ENCODE measurements around the gene KCNN4. TPM values are rescaled to one million over a fixed set of nuclear protein-coding genes. Genes with fewer than 3 reads are reported as not detected.

KCNN4 gene
- total RNA-seq, 1 donor from 2014 or later: 0.43 TPM

- DNase-seq (ENCODE audit: low spot score): peak; percentile 92
- intact Hi-C loops (cut with DNase I): no loop called here
These were observed 25.4 kb downstream of the KCNN4 start for GRCh38 chr19:43755256-43755801.

GRCh38 chr19:43754503-43755255, 26.1 kb downstream of the KCNN4 start, which contains the start of gene SMG9:
TSS of gene SMG9 (minus strand) at chr19:43754962. CDS start at chr19:43750741, 4,221 bp downstream.
- intact Hi-C loops (cut with DNase I): no loop called here
- peak; percentile 99 for DNase-seq (ENCODE audit: low spot score)

GRCh38 chr19:43754253-43754502, 26.6 kb downstream of the KCNN4 start:
- intact Hi-C loops (cut with DNase I): no loop called here
- DNase-seq (ENCODE audit: low spot score): no peak

DNA sequence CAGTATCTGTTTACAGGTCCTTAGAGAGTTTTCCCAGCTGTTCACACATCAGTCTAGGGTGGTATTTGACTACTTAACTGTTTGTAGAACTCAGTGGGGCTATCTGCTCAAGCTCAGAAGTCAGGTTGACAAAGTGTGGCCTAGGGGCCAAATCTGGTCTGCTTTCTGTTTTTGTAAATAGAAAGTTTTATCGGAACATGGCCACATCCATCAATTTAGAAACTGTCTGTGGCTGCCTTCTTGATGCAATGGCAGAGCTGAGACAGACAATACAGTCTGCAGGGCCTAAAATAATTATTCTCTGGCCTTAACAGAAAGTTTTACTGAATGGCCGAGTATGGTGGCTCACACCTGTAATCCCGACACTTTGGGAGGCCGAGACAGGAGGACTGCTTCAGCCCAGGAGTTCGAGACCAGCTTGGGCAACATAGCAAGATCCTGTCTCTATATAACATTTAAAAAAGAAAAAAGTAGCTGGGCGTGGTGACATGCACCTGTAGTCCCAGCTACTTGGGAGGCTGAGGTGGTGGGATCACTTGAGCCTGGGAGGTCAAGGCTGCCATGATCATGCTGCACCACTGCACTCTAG, 28.4 kb downstream of the KCNN4 start:
- intact Hi-C loops (cut with DNase I): no loop called here
- DNase-seq (ENCODE audit: low spot score): no peak

DNA sequence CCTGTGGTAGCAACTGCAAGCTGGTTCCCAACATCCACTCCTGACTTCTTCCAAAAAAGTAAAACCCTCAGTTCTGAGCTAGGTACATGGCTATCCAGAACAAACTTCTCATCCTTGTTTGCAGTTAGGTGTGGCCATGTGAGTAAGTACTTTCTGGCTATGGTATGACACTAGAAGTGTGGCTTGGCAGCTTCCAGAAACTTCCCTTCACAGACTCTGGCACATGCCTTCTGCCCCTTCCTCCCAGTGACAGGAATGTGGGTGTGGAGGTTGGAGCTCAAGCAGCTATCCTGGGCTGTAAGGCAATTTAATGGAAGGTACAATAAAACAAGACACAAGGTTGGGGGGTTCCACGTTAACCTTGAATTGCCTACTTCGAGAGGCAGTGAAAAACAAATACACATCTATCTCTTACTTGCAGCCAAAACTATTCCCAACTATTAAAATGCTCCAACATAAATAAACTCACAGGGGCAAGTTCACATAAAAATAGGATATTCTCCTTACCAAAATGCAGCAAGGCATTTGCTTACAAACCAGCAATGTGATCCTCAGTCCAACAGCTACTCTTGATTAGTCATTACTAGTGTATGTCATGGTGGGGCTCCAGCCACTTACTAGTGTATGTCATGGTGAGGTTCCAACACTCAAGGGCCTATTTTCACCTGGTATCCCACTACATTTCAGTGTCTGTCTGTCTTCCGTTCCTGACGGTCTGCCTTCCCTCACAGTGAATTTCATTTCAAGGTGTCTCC, 29.1 kb downstream of the KCNN4 start:
- intact Hi-C loops (cut with DNase I): no loop called here
- no peak for DNase-seq (ENCODE audit: low spot score)

- intact Hi-C loops (cut with DNase I): loop anchor here (10.0 kb wide), 1 partner anchor 75 kb away; the partner anchor contains the start of gene PLAUR
These were observed 30.9 kb downstream of the KCNN4 start for GRCh38 chr19:43749898-43750297.

DNA sequence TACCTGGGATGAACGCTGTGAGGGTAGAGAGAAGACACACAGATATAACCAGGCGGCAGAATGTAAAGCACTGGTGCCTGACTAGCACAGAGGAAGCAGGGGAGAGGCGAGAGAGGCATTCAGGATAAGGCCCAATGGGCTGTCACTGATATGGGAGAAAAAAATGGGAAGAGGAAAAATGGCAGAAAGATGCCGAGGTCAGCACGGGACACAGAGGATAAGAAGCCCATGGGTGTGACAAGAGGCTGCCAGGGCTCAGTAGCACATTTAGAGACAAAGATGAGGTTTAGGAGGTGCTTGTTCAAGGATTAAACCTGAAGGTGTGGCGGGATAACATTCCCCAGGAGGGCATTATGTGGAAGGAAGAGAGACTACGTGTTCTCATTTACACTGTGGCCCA, 31.6 kb downstream of the KCNN4 start:
- intact Hi-C loops (cut with DNase I): loop anchor here (10.0 kb wide), 1 partner anchor 74 kb away; the partner anchor contains the start of gene PLAUR
- DNase-seq (ENCODE audit: low spot score): no peak

More at GRCh38 chr19:43749898-43750297, 30.9 kb downstream of the KCNN4 start:
- no peak for DNase-seq (ENCODE audit: low spot score)

- intact Hi-C loops (cut with DNase I): loop anchor here (10.0 kb wide), 1 partner anchor 74 kb away; the partner anchor contains the start of gene PLAUR
- DNase-seq (ENCODE audit: low spot score): no peak
These were observed 32.1 kb downstream of the KCNN4 start for GRCh38 chr19:43748685-43749084.

- intact Hi-C loops (cut with DNase I): loop anchor here (10.0 kb wide), 1 partner anchor 73 kb away; the partner anchor contains the start of gene PLAUR
- no peak for DNase-seq (ENCODE audit: low spot score)
These were observed 32.6 kb downstream of the KCNN4 start for GRCh38 chr19:43748205-43748594.

DNA sequence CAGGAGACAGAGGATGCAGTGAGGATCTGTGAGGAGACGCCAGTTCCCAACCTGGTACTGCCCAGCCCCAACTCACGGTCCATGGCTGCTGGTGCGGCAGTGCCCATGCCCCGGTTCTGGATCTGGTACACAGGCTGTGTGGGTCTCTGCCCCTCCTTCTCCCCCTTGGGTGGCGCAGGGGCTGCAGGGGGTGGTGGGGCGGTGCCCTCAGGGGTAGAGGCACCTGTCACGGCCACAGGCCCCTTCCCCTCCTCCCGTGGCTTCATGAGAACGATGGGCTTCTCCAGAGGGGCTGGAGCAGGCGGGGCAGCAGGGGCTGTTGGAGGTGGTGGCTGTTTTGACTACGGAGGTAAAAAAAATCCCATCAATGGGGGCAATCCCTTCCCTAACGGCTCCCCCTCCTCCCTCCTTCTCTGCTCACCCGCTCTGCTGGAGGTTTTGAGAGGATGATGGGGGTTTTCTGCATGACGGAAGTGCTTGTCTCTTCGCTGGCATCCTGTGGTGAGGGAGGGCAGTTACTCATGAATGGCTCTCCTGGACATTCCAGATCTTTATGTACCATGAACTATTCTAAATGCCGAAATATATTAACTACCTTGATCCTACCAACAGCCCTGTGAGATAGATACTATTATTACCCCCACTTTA, 33.1 kb downstream of the KCNN4 start:
- no peak for DNase-seq (ENCODE audit: low spot score)
- intact Hi-C loops (cut with DNase I): loop anchor here (10.0 kb wide), 1 partner anchor 73 kb away; the partner anchor contains the start of gene PLAUR

GRCh38 chr19:43743059-43743458, 37.7 kb downstream of the KCNN4 start:
- intact Hi-C loops (cut with DNase I): loop anchor here (10.0 kb wide), 1 partner anchor 68 kb away; the partner anchor contains the start of gene PLAUR
- DNase-seq (ENCODE audit: low spot score): no peak

DNA sequence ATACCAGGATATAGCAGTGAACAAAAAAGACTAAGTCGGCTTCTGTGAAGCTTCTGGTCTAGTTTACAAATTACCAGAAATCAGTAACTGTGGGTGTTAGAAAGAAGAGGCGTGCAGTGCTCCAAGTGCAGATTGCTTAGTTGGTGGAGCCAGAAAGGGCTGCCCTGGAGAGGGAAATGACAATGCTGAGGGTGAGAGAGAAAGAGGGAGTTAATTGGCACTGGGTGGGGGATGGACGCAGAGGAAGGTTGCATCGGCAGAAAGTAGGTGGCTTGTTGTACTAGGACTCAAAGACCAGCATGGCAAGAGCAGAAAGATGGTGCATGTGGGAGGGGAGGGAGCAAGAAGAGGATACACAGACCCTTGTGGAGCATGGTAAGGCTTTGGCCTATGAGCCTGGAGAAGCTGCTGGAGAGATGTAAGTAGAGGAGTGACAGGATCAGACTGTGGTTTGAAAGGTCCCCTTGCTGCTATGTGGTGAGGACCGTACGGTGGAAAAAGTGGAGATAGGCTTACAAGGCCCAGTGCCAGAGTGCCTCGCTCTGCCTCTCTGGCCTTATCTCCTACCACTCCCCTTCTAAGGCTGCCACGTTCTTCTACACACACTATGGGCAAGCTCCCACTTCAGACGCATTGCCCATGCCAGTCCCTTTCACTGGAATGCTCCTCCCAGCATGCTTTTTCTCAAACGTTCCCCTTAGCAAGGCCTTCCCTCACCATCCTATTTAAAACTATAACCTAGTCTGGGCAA, 39.5 kb downstream of the KCNN4 start:
- DNase-seq (ENCODE audit: low spot score): no peak
- intact Hi-C loops (cut with DNase I): loop anchor here (10.0 kb wide), 1 partner anchor 66 kb away; the partner anchor contains the start of gene PLAUR

DNA sequence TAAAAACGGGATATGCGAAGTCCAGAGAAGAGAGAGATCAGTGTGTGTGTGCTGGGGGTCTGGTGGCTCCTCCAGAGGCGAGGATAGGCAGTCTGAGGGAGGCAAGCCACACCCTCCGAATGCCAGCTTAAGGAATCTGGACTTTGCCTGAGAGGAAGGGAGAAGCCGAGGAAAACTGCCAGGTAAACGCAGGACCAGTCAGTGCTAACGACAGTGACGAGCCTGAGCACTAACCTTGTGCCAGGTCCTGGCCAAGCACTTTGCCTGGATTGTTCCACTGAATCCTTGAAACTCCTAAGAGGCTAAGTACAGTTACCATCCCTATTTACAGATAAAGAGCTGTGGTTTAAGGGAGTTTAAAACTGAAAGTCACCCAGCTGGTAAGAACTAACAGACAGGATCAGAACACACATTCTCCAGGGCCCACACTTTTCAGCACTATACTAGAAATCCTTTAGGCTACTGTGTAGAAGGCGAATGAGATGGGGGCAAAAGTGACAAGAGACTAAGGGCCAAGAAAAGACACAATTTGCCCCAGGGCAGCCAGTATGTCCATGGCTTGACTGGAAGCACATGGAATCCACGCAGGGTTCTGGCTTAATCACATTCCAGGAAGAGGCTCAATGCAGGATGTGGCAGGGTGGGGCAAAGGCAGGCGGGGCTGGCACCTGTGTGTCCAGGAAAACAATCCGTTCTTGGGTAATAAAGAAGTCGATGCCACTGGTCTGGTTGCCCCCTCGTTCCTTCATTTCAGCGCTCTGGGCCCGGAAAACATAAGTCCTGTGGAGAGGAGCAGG, 41.1 kb downstream of the KCNN4 start:
- DNase-seq (ENCODE audit: low spot score): no peak
- intact Hi-C loops (cut with DNase I): loop anchor here (10.0 kb wide), 1 partner anchor 65 kb away; the partner anchor contains the start of gene PLAUR

GRCh38 chr19:43738780-43739211, 42.0 kb downstream of the KCNN4 start:
- intact Hi-C loops (cut with DNase I): no loop called here
- no peak for DNase-seq (ENCODE audit: low spot score)

- intact Hi-C loops (cut with DNase I): no loop called here
- no peak for DNase-seq (ENCODE audit: low spot score)
These were observed 44.8 kb downstream of the KCNN4 start for GRCh38 chr19:43735957-43736356.

DNA sequence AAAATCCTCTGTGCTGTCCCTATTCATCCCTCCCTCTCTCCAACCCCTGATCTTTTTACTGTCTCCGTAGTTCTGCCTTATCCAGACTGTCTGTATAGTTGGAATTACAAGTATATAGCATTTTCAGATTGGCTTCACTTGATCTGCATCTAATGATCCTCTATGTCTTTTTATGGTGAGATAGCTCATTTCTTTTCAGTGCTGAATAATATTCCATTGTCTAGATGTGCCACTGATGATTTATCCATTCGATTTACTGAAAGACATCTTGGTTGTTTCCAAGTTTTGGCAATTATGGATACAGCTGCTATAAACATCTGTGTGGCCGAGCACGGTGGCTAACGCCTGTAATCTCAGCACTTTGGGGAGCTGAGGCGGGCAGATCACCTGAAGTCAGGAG, 45.8 kb downstream of the KCNN4 start:
- intact Hi-C loops (cut with DNase I): no loop called here
- DNase-seq (ENCODE audit: low spot score): no peak

DNA sequence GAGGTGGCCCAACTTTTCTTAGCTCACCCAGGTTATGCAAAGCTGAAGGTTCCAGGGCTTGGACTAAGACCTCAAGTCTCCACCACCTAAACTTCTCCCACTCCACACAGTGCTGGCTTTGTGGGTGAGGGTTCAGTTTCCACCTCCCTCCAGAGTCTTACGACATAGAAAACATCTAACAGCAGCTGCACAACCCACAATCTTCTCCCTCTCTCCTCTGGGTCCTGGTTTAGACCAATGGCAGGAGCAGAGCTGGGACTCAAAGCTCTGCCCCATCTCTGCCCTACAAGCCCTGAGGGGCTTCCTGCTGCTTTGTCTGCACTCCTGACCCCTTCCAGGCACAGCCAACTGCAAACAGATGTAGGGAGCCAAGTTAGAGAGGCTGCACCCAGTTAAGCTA, 48.9 kb downstream of the KCNN4 start:
- no peak for DNase-seq (ENCODE audit: low spot score)
- intact Hi-C loops (cut with DNase I): no loop called here

- intact Hi-C loops (cut with DNase I): no loop called here
- no peak for DNase-seq (ENCODE audit: low spot score)
These were observed 49.4 kb downstream of the KCNN4 start for GRCh38 chr19:43731346-43731745.

All from cardiac septum (tissue), 1 donor.